ENCODE data around the gene TUBA1A.
"Not testable (repeated sequence)": the region's sequence is repeated elsewhere in the genome, so short reads cannot be mapped to it uniquely, and the experiment has no call there.

The TUBA1A gene

GRCh38 chr12:49188916-49189367, at the start of gene TUBA1A:
TSS of gene TUBA1A (minus strand) at chr12:49189080. CDS start at chr12:49188979, 101 bp downstream.
- DNase-seq: peak; percentile 99

GRCh38 chr12:49236423-49236822, 47.5 kb upstream of the TUBA1A start:
- DNase-seq: no peak

- DNase-seq: peak; percentile 70
Measured at GRCh38 chr12:49233842-49234526, 45.1 kb upstream of the TUBA1A start.

GRCh38 chr12:49232940-49233841, 44.3 kb upstream of the TUBA1A start:
- peak; percentile 81 for DNase-seq

- peak; percentile 49 for DNase-seq
Measured at GRCh38 chr12:49231878-49232655, 43.2 kb upstream of the TUBA1A start.

- DNase-seq: no peak
Measured at GRCh38 chr12:49230805-49231194, 41.9 kb upstream of the TUBA1A start.

GRCh38 chr12:49230176-49230804, 41.4 kb upstream of the TUBA1A start:
- no peak for DNase-seq

GRCh38 chr12:49228653-49229052, 39.8 kb upstream of the TUBA1A start:
- DNase-seq: no peak

GRCh38 chr12:49227713-49228112, 38.8 kb upstream of the TUBA1A start:
- no peak for DNase-seq

GRCh38 chr12:49225576-49226166, 36.8 kb upstream of the TUBA1A start:
- no peak for DNase-seq

- DNase-seq: no peak
Measured at GRCh38 chr12:49223590-49224369, 34.9 kb upstream of the TUBA1A start.

GRCh38 chr12:49223122-49223521, 34.2 kb upstream of the TUBA1A start:
- no peak for DNase-seq

GRCh38 chr12:49220972-49221371, 32.1 kb upstream of the TUBA1A start:
- no peak for DNase-seq

- no peak for DNase-seq
Measured at GRCh38 chr12:49219417-49220026, 30.6 kb upstream of the TUBA1A start.

GRCh38 chr12:49212572-49212971, 23.7 kb upstream of the TUBA1A start:
- no peak for DNase-seq

GRCh38 chr12:49210703-49211102, 21.8 kb upstream of the TUBA1A start:
- not testable (repeated sequence) for DNase-seq

- DNase-seq: no peak
Measured at GRCh38 chr12:49208676-49209075, 19.8 kb upstream of the TUBA1A start.

GRCh38 chr12:49208146-49208545, 19.3 kb upstream of the TUBA1A start:
- DNase-seq: no peak

GRCh38 chr12:49206389-49206788, 17.5 kb upstream of the TUBA1A start:
- DNase-seq: no peak

- no peak for DNase-seq
Measured at GRCh38 chr12:49201595-49202295, 12.9 kb upstream of the TUBA1A start.

Measured in midbrain (tissue), 1 donor.